ENCODE measurements around the gene PI4K2A.

PI4K2A gene

GRCh38 chr10:97640174-97640867 lies at the start of gene PI4K2A:
Gene PI4K2A (plus strand): TSS chr10:97640671. CDS start chr10:97640743, 72 bp downstream.
- Histone ChIP-seq H3K9ac (ENCODE audit: low read depth in 1 of 2, low read length in 2 of 2) (peak within 1 kb of the TSS; percentile 51 to 91), H3K27ac (ENCODE audit: low read depth, low read length) (peak within 1 kb of the TSS; percentile 62), H3K9me3 (ENCODE audit: control insufficient read depth in 1 of 2, low read length in 2 of 2) (no peaks in the 10 kb centered on the region), H3K4me1 (ENCODE audit: control insufficient read depth in 1 of 2, insufficient read depth in 2 of 2, low read length in 2 of 2) (peaks cover 8 to 13% of the 10 kb centered on the region in 2 donors), H3K4me3 (ENCODE audit: low read depth in 1 of 2, low read length in 2 of 2) (peak within 1 kb of the TSS; percentile 82 to 95), H3K27me3 (ENCODE audit: control insufficient read depth in 1 of 2, insufficient read depth in 2 of 2, low read length in 2 of 2) (no peaks in the 10 kb centered on the region), H3K36me3 (ENCODE audit: control insufficient read depth in 1 of 2, insufficient read depth in 2 of 2, low read length in 2 of 2) (peaks cover 0 to 6% of the 10 kb centered on the region in 2 donors)

GRCh38 chr10:97590748-97591495 lies 49.5 kb upstream of the PI4K2A start:
- no peaks in the 10 kb centered on the region for H3K36me3 ChIP-seq (ENCODE audit: control insufficient read depth in 1 of 2, insufficient read depth in 2 of 2, low read length in 2 of 2)
- H3K4me3 ChIP-seq (ENCODE audit: low read depth in 1 of 2, low read length in 2 of 2): no peak overlapping the region
- no peaks in the 10 kb centered on the region for H3K27me3 ChIP-seq (ENCODE audit: control insufficient read depth in 1 of 2, insufficient read depth in 2 of 2, low read length in 2 of 2)
- no peaks in the 10 kb centered on the region for H3K9me3 ChIP-seq (ENCODE audit: control insufficient read depth in 1 of 2, low read length in 2 of 2)
- no peak overlapping the region for H3K9ac ChIP-seq (ENCODE audit: low read depth in 1 of 2, low read length in 2 of 2)
- no peaks in the 10 kb centered on the region for H3K4me1 ChIP-seq (ENCODE audit: control insufficient read depth in 1 of 2, insufficient read depth in 2 of 2, low read length in 2 of 2)
- no peak overlapping the region for H3K27ac ChIP-seq (ENCODE audit: low read depth, low read length)

- Histone ChIP-seq H3K36me3 (ENCODE audit: control insufficient read depth in 1 of 2, insufficient read depth in 2 of 2, low read length in 2 of 2) (no peaks in the 10 kb centered on the region), H3K9me3 (ENCODE audit: control insufficient read depth in 1 of 2, low read length in 2 of 2) (no peaks in the 10 kb centered on the region), H3K4me3 (ENCODE audit: low read depth in 1 of 2, low read length in 2 of 2) (no peak overlapping the region), H3K27ac (ENCODE audit: low read depth, low read length) (no peak overlapping the region), H3K9ac (ENCODE audit: low read depth in 1 of 2, low read length in 2 of 2) (no peak overlapping the region), H3K27me3 (ENCODE audit: control insufficient read depth in 1 of 2, insufficient read depth in 2 of 2, low read length in 2 of 2) (no peaks in the 10 kb centered on the region), H3K4me1 (ENCODE audit: control insufficient read depth in 1 of 2, insufficient read depth in 2 of 2, low read length in 2 of 2) (peaks cover 0 to 5% of the 10 kb centered on the region in 2 donors)
These were observed 47.0 kb upstream of the PI4K2A start for GRCh38 chr10:97593421-97593820.

GRCh38 chr10:97596101-97597082 lies 44.1 kb upstream of the PI4K2A start:
- Histone ChIP-seq H3K4me1 (ENCODE audit: control insufficient read depth in 1 of 2, insufficient read depth in 2 of 2, low read length in 2 of 2) (peaks cover 0 to 5% of the 10 kb centered on the region in 2 donors), H3K27ac (ENCODE audit: low read depth, low read length) (no peak overlapping the region), H3K27me3 (ENCODE audit: control insufficient read depth in 1 of 2, insufficient read depth in 2 of 2, low read length in 2 of 2) (no peaks in the 10 kb centered on the region), H3K9ac (ENCODE audit: low read depth in 1 of 2, low read length in 2 of 2) (no peak overlapping the region), H3K36me3 (ENCODE audit: control insufficient read depth in 1 of 2, insufficient read depth in 2 of 2, low read length in 2 of 2) (no peaks in the 10 kb centered on the region), H3K4me3 (ENCODE audit: low read depth in 1 of 2, low read length in 2 of 2) (no peak overlapping the region), H3K9me3 (ENCODE audit: control insufficient read depth in 1 of 2, low read length in 2 of 2) (no peaks in the 10 kb centered on the region)

- Histone ChIP-seq H3K27ac (ENCODE audit: low read depth, low read length) (no peak overlapping the region), H3K4me3 (ENCODE audit: low read depth in 1 of 2, low read length in 2 of 2) (no peak overlapping the region), H3K9ac (ENCODE audit: low read depth in 1 of 2, low read length in 2 of 2) (no peak overlapping the region), H3K27me3 (ENCODE audit: control insufficient read depth in 1 of 2, insufficient read depth in 2 of 2, low read length in 2 of 2) (no peaks in the 10 kb centered on the region), H3K4me1 (ENCODE audit: control insufficient read depth in 1 of 2, insufficient read depth in 2 of 2, low read length in 2 of 2) (peaks cover 0 to 5% of the 10 kb centered on the region in 2 donors), H3K9me3 (ENCODE audit: control insufficient read depth in 1 of 2, low read length in 2 of 2) (no peaks in the 10 kb centered on the region), H3K36me3 (ENCODE audit: control insufficient read depth in 1 of 2, insufficient read depth in 2 of 2, low read length in 2 of 2) (no peaks in the 10 kb centered on the region)
These were observed 42.7 kb upstream of the PI4K2A start for GRCh38 chr10:97597778-97598177.

GRCh38 chr10:97598407-97599271 lies 41.8 kb upstream of the PI4K2A start:
- Histone ChIP-seq H3K9me3 (ENCODE audit: control insufficient read depth in 1 of 2, low read length in 2 of 2) (no peaks in the 10 kb centered on the region), H3K36me3 (ENCODE audit: control insufficient read depth in 1 of 2, insufficient read depth in 2 of 2, low read length in 2 of 2) (no peaks in the 10 kb centered on the region), H3K9ac (ENCODE audit: low read depth in 1 of 2, low read length in 2 of 2) (no peak overlapping the region), H3K27me3 (ENCODE audit: control insufficient read depth in 1 of 2, insufficient read depth in 2 of 2, low read length in 2 of 2) (no peaks in the 10 kb centered on the region), H3K27ac (ENCODE audit: low read depth, low read length) (no peak overlapping the region), H3K4me3 (ENCODE audit: low read depth in 1 of 2, low read length in 2 of 2) (no peak overlapping the region), H3K4me1 (ENCODE audit: control insufficient read depth in 1 of 2, insufficient read depth in 2 of 2, low read length in 2 of 2) (peaks cover 0 to 5% of the 10 kb centered on the region in 2 donors)

GRCh38 chr10:97599272-97599619 lies 41.2 kb upstream of the PI4K2A start:
- Histone ChIP-seq H3K36me3 (ENCODE audit: control insufficient read depth in 1 of 2, insufficient read depth in 2 of 2, low read length in 2 of 2) (no peaks in the 10 kb centered on the region), H3K4me1 (ENCODE audit: control insufficient read depth in 1 of 2, insufficient read depth in 2 of 2, low read length in 2 of 2) (peaks cover 0 to 5% of the 10 kb centered on the region in 2 donors), H3K4me3 (ENCODE audit: low read depth in 1 of 2, low read length in 2 of 2) (no peak overlapping the region), H3K9me3 (ENCODE audit: control insufficient read depth in 1 of 2, low read length in 2 of 2) (no peaks in the 10 kb centered on the region), H3K9ac (ENCODE audit: low read depth in 1 of 2, low read length in 2 of 2) (no peak overlapping the region), H3K27ac (ENCODE audit: low read depth, low read length) (no peak overlapping the region), H3K27me3 (ENCODE audit: control insufficient read depth in 1 of 2, insufficient read depth in 2 of 2, low read length in 2 of 2) (no peaks in the 10 kb centered on the region)

DNA sequence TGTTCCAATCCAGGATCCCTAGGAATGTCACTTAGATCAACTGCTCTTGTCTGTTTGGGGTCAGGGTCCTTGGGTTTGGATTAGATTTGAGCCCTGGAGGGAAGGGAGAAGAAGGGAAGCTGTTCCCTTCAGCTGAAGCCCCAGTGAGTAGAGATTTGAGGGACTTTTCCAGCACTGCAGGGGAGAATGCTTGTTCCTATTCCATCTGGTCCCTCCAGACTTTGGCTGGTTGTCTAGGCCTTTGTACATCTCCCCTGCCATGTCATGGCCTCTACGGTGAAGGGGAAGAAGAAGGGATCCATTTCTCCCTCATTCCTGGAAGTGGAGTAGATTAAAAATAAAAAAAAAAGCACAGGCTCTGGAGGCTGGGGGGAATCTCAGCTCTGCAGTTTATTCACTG lies 39.9 kb upstream of the PI4K2A start:
- H3K4me1 ChIP-seq (ENCODE audit: control insufficient read depth in 1 of 2, insufficient read depth in 2 of 2, low read length in 2 of 2): peaks cover 0 to 5% of the 10 kb centered on the region in 2 donors
- no peaks in the 10 kb centered on the region for H3K36me3 ChIP-seq (ENCODE audit: control insufficient read depth in 1 of 2, insufficient read depth in 2 of 2, low read length in 2 of 2)
- H3K9ac ChIP-seq (ENCODE audit: low read depth in 1 of 2, low read length in 2 of 2): no peak overlapping the region
- no peaks in the 10 kb centered on the region for H3K9me3 ChIP-seq (ENCODE audit: control insufficient read depth in 1 of 2, low read length in 2 of 2)
- no peak overlapping the region for H3K4me3 ChIP-seq (ENCODE audit: low read depth in 1 of 2, low read length in 2 of 2)
- no peak overlapping the region for H3K27ac ChIP-seq (ENCODE audit: low read depth, low read length)
- no peaks in the 10 kb centered on the region for H3K27me3 ChIP-seq (ENCODE audit: control insufficient read depth in 1 of 2, insufficient read depth in 2 of 2, low read length in 2 of 2)
